ENCODE data around the gene ZP1.

The ZP1 gene

DNA sequence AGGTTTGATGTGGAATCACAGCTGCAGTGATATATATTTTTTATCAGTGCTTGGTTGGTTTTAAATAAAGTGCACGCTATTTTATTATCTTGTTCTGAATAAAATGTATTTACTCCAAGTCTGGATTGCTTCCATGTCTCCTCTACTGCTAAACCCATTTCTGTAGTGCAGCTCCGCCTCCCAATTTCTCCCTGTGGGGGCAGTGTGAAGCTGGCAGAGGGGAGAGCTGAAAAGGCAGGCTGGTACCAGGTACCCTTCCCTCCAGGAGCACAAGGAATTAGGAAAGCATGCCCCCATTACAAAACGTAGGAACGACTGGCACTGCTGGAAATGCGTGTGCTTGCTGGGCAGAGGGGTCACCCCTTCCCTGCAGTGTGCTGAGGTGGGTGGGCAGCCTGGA lies 56.0 kb downstream of the ZP1 start:
- TF ChIP-seq, protein P1, sequence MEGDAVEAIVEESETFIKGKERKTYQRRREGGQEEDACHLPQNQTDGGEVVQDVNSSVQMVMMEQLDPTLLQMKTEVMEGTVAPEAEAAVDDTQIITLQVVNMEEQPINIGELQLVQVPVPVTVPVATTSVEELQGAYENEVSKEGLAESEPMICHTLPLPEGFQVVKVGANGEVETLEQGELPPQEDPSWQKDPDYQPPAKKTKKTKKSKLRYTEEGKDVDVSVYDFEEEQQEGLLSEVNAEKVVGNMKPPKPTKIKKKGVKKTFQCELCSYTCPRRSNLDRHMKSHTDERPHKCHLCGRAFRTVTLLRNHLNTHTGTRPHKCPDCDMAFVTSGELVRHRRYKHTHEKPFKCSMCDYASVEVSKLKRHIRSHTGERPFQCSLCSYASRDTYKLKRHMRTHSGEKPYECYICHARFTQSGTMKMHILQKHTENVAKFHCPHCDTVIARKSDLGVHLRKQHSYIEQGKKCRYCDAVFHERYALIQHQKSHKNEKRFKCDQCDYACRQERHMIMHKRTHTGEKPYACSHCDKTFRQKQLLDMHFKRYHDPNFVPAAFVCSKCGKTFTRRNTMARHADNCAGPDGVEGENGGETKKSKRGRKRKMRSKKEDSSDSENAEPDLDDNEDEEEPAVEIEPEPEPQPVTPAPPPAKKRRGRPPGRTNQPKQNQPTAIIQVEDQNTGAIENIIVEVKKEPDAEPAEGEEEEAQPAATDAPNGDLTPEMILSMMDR (IDR thresholded peaks at IDR 0.05; ENCODE audit: low read length, missing control alignments), result no peak
- no peak overlapping the region for H3K4me3 ChIP-seq (replicated peaks; ENCODE audit: low read depth, low read length)
- no peak for DNase-seq (ENCODE audit: low read depth)

DNA sequence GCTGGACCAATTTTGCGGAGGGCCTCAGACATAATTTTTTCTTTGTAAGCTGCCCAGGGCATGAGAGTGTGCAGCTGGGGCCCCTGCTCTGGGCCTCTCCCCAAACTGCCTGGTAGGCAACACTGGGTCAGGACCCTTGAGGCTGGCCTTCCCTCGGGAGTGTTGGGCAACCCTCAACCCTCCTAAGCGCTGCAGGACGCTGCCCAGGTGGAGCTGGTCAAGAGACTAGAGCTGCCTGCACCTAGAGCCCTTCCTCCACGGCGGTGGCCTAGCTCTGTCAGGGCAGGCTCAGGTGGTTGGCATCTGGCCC lies 56.4 kb downstream of the ZP1 start:
- TF ChIP-seq, protein P1 (IDR thresholded peaks at IDR 0.05; ENCODE audit: low read length, missing control alignments), result no peak
- peak overlapping the region; percentile 78 for H3K4me3 ChIP-seq (replicated peaks; ENCODE audit: low read depth, low read length)
- DNase-seq (ENCODE audit: low read depth), result no peak

DNA sequence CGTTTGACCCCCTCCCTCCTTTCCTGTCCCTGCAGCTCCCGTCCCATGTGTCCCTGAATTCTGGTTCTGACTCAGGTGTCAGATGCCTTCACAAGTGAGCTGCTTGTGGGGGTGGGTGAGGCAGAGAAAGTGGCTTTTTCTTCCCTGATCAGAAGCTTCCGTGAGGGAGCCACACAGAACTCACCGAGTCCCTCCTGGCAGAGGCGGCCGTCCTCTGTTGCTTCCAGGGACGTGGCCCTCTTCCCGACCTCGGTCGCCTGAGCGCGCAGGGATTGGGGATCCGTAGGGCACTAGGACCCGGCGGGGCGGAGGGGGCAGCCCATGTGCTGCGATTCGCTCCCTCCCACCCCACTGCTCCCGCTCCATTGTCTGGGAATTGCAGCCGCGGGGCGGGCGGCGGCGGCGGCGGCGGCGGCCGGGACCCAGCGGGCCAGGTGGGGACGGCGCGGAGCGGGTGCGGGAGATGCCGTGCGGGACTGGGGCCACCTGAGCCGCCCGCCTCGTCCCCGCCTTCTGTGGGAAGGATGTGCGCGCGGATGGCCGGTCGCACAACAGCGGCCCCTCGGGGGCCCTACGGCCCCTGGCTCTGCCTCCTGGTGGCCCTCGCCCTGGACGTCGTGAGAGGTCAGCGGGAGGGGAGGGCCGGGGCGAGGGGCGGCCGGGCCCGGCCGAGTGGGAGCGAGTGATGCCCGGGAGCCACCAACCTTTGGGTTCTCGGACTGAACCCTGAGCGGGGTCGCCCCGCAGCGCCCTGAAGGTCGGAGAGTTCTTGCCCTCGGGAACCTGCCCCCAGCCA lies 57.0 kb downstream of the ZP1 start, which contains the start of gene TMEM132A:
Gene TMEM132A, plus strand, starts transcription at position 351 of the 796 bp plus-strand sequence. Its CDS starts 174 bp downstream, at position 525.
- TF ChIP-seq, protein P1 (IDR thresholded peaks at IDR 0.05; ENCODE audit: low read length, missing control alignments), result no peak
- peak; percentile 72 for DNase-seq (ENCODE audit: low read depth)
- peak within 1 kb of the TSS; percentile 78 for H3K4me3 ChIP-seq (replicated peaks; ENCODE audit: low read depth, low read length)
